Smooth muscle cell (in vitro differentiated cells): ENCODE results near the gene ZNF273. TPM values are rescaled to one million over a fixed set of nuclear protein-coding genes. Genes with fewer than 3 reads are reported as not detected.

Source experiments
- DNase-seq: peaks from one replicate; lab custom pipeline; 2025; ENCODE audit not compliant: unreplicated experiment; lab: John Stamatoyannopoulos, UW
- H2AFZ ChIP-seq: fragments of 200-600 bp; sonication (generic); 2 replicates; pipeline ENCODE4 v1.6.0; 2016; ENCODE audit warnings: antibody characterized with exemption, low read depth, mild to moderate bottlenecking
- H3F3A ChIP-seq: fragments of 200-600 bp; sonication (generic); 2 replicates; pipeline ENCODE4 v1.6.0; 2017; ENCODE audit warnings: antibody characterized with exemption, low read depth
- H3K27ac ChIP-seq: fragments of 200-600 bp; sonication (generic); 2 replicates; pipeline ENCODE4 v1.5.1; 2016; ENCODE audit warnings: low read depth, mild to moderate bottlenecking
- H3K27me3 ChIP-seq: fragments of 200-600 bp; sonication (generic); 2 replicates; pipeline ENCODE4 v1.6.1; 2016; ENCODE audit warnings: low read depth, mild to moderate bottlenecking
- H3K36me3 ChIP-seq: fragments of 200-600 bp; sonication (generic); 2 replicates; pipeline ENCODE4 v1.5.1; 2016; ENCODE audit warnings: low read depth
- H3K4me1 ChIP-seq: fragments of 200-600 bp; sonication (generic); 2 replicates; pipeline ENCODE4 v1.5.1; 2016; ENCODE audit warnings: low read depth
- H3K4me2 ChIP-seq: fragments of 200-600 bp; sonication (generic); 2 replicates; pipeline ENCODE4 v1.6.0; 2016; ENCODE audit warnings: mild to moderate bottlenecking
- H3K4me3 ChIP-seq: fragments of 200-600 bp; sonication (generic); 2 replicates; pipeline ENCODE4 v1.5.1; 2016; ENCODE audit warnings: mild to moderate bottlenecking
- H3K79me2 ChIP-seq: fragments of 200-600 bp; sonication (generic); 2 replicates; pipeline ENCODE4 v1.6.0; 2016; ENCODE audit warnings: low read depth, mild to moderate bottlenecking
- H3K9ac ChIP-seq: fragments of 200-600 bp; sonication (generic); 2 replicates; pipeline ENCODE4 v1.6.0; 2016; ENCODE audit warnings: low read depth
- H3K9me3 ChIP-seq: fragments of 200-600 bp; sonication (generic); replicated peaks from 2 replicates; pipeline ENCODE4 v1.5.1; 2016; ENCODE audit warnings: low read depth
- H4K20me1 ChIP-seq: fragments of 200-600 bp; sonication (generic); 2 replicates; pipeline ENCODE4 v1.6.0; 2016; ENCODE audit warnings: low read depth
- CTCF ChIP-seq: fragments of 200-600 bp; sonication (generic); IDR thresholded peaks from 2 replicates; pipeline ENCODE4 v1.5.1; 2017; ENCODE audit warnings: borderline replicate concordance, mild to moderate bottlenecking, antibody characterized with exemption; ENCODE audit not compliant: insufficient read depth, poor library complexity, severe bottlenecking
- WGBS: methylation state at CpG from one replicate; pipeline ENCODE4 v1.1.7; 2016; ENCODE audit warnings: low lambda C conversion rate; 5-methylcytosine and 5-hydroxymethylcytosine counted together
- polyA plus RNA-seq: library from polyadenylated mRNA; unstranded; fragments of >200 nt; fragmentation: Nextera tagmentation; extraction: Ambion mirVana; gene quantifications from 2 replicates; pipeline ENCODE4 v1.2.1, GENCODE V29; 2016
- total RNA-seq: library from RNA; depleted of rRNA; stranded (reverse); fragments of >200 nt; gene quantifications from 2 replicates; pipeline ENCODE4 v1.2.3, GENCODE V29; 2014

ZNF273 gene
- total and polyA plus RNA-seq, 2 experiments from 2014 or later: 2.0 to 4.4 TPM

GRCh38 chr7:64878684-64879083, 24.4 kb upstream of the ZNF273 start:
- no peak for DNase-seq
- Histone ChIP-seq H3K9ac (no peak overlapping the region), H3K4me3 (no peak overlapping the region), H4K20me1 (no peaks in the 10 kb centered on the region), H3K4me2 (no peak overlapping the region), H3K27me3 (no peaks in the 10 kb centered on the region), H2AFZ (no peak overlapping the region), H3K27ac (no peak overlapping the region), H3K9me3 (no peaks in the 10 kb centered on the region), H3F3A (no peaks in the 10 kb centered on the region), H3K36me3 (no peaks in the 10 kb centered on the region), H3K4me1 (no peaks in the 10 kb centered on the region), H3K79me2 (no peaks in the 10 kb centered on the region)
- TF ChIP-seq CTCF: no peak
- WGBS: 82% methylated on average over 5 of the region's 5 CpGs

GRCh38 chr7:64879086-64879730, 23.9 kb upstream of the ZNF273 start:
- H3K9me3 ChIP-seq: no peaks in the 10 kb centered on the region
- DNase-seq: no peak
- WGBS: 78% methylated on average over 9 of the region's 9 CpGs

GRCh38 chr7:64879800-64880199, 23.3 kb upstream of the ZNF273 start:
- Histone ChIP-seq H3K9me3 (no peaks in the 10 kb centered on the region), H4K20me1 (no peaks in the 10 kb centered on the region), H3K36me3 (no peaks in the 10 kb centered on the region), H3K4me3 (no peak overlapping the region), H3K79me2 (no peaks in the 10 kb centered on the region), H3K4me1 (no peaks in the 10 kb centered on the region), H3K9ac (no peak overlapping the region), H3F3A (no peaks in the 10 kb centered on the region), H2AFZ (no peak overlapping the region), H3K27ac (no peak overlapping the region), H3K4me2 (no peak overlapping the region), H3K27me3 (no peaks in the 10 kb centered on the region)
- WGBS: 87% methylated on average over 17 of the region's 17 CpGs
- DNase-seq: no peak
- no peak for TF ChIP-seq CTCF

More at GRCh38 chr7:64879086-64879730, 23.9 kb upstream of the ZNF273 start:
- no peak overlapping the region for H3K4me3 ChIP-seq
- no peaks in the 10 kb centered on the region for H3F3A ChIP-seq
- H4K20me1 ChIP-seq: no peaks in the 10 kb centered on the region
- H3K79me2 ChIP-seq: no peaks in the 10 kb centered on the region
- H3K27ac ChIP-seq: no peak overlapping the region
- no peak overlapping the region for H3K9ac ChIP-seq
- H3K4me1 ChIP-seq: no peaks in the 10 kb centered on the region
- no peaks in the 10 kb centered on the region for H3K36me3 ChIP-seq
- no peak for TF ChIP-seq CTCF
- H3K4me2 ChIP-seq: no peak overlapping the region
- H3K27me3 ChIP-seq: no peaks in the 10 kb centered on the region
- H2AFZ ChIP-seq: no peak overlapping the region
